Esophagus squamous epithelium (tissue), 4 donors: ENCODE measurements around the gene IL1A.

Experiments
- CTCF ChIP-seq, 6 experiments: fragments of 450-650 bp in 4 of 6; fragments of 200-600 bp in 2 of 6; sonication (generic) in 2 of 6; IDR thresholded peaks; one replicate each; pipeline ENCODE4 v1.5.1; 2016 to 2019; ENCODE audit warnings: antibody characterized with exemption in 6 of 6, mild to moderate bottlenecking in 4 of 6, moderate library complexity in 4 of 6
- POLR2A ChIP-seq, 4 donors: fragments of 450-650 bp; IDR thresholded peaks; one replicate each; pipeline ENCODE4 v1.6.1; 2017; ENCODE audit warnings: antibody characterized with exemption in 4 of 4, mild to moderate bottlenecking in 4 of 4, moderate library complexity in 3 of 4

GRCh38 chr2:112819081-112819480, 34.8 kb upstream of the IL1A start:
- TF ChIP-seq CTCF (IDR thresholded peaks at IDR 0.05) (no peak), POLR2A (IDR thresholded peaks at IDR 0.05) (no peak)
